Activated CD8-positive, alpha-beta T cell treated with anti-CD3 and anti-CD28 coated beads for 36 hours (primary cell): ENCODE measurements around the gene YIPF2. TPM values are rescaled to one million over a fixed set of nuclear protein-coding genes. Genes with fewer than 3 reads are reported as not detected.

ENCODE experiments used
- ATAC-seq: fragments of 200-7000 bp; cut with Tn5 transposase; one replicate; pipeline ENCODE4 v1.10.0; 2021; ENCODE audit warnings: mild to moderate bottlenecking, moderate library complexity
- CTCF ChIA-PET: fragments of 350-600 bp; sonication (Branson Sonifier 250); formaldehyde crosslinking; loops from one replicate; lab custom pipeline; 2021; ENCODE audit warnings: antibody characterized with exemption; lab: Charles Lee
- POLR2A ChIA-PET: fragments of 350-600 bp; sonication (Branson Sonifier 250); formaldehyde crosslinking; loops from one replicate; lab custom pipeline; 2021; ENCODE audit warnings: antibody characterized with exemption; lab: Charles Lee
- DNase-seq: peaks from one replicate; pipeline ENCODE4 v3.0.0-alpha.2; 2020
- H3K27ac Mint-ChIP-seq: one replicate; pipeline ENCODE4 v1.8.0; 2021; ENCODE audit warnings: mild to moderate bottlenecking, mixed read lengths
- H3K27me3 Mint-ChIP-seq: one replicate; pipeline ENCODE4 v1.8.0; 2021; ENCODE audit warnings: mixed read lengths
- H3K36me3 Mint-ChIP-seq: one replicate; pipeline ENCODE4 v1.8.0; 2021; ENCODE audit warnings: low read depth, mixed read lengths
- H3K4me1 Mint-ChIP-seq: one replicate; pipeline ENCODE4 v1.8.0; 2021; ENCODE audit warnings: low read depth, mixed read lengths
- H3K4me3 Mint-ChIP-seq: one replicate; pipeline ENCODE4 v1.8.0; 2021; ENCODE audit warnings: mild to moderate bottlenecking, moderate library complexity, mixed read lengths
- H3K9me3 Mint-ChIP-seq: one replicate; pipeline ENCODE4 v1.8.0; 2021; ENCODE audit warnings: mixed read lengths
- intact Hi-C: fragments of 100-400 bp; cut with micrococcal nuclease; formaldehyde crosslinking; loops from one replicate; pipeline ENCODE4 v1.10.0; 2022
- total RNA-seq, 2 experiments: library from RNA; stranded (reverse); gene quantifications; one replicate each; pipeline ENCODE4 v1.2.3, GENCODE V29; 2021
- TF ChIP-seq, protein P1 (sequence below): fragments of 200-600 bp; IDR thresholded peaks from one replicate; pipeline ENCODE4 v1.8.0; 2022; ENCODE audit warnings: antibody characterized with exemption, mild to moderate bottlenecking

Gene YIPF2
- 10 to 100 TPM; 21.7 to 24.4 TPM for total RNA-seq

DNA sequence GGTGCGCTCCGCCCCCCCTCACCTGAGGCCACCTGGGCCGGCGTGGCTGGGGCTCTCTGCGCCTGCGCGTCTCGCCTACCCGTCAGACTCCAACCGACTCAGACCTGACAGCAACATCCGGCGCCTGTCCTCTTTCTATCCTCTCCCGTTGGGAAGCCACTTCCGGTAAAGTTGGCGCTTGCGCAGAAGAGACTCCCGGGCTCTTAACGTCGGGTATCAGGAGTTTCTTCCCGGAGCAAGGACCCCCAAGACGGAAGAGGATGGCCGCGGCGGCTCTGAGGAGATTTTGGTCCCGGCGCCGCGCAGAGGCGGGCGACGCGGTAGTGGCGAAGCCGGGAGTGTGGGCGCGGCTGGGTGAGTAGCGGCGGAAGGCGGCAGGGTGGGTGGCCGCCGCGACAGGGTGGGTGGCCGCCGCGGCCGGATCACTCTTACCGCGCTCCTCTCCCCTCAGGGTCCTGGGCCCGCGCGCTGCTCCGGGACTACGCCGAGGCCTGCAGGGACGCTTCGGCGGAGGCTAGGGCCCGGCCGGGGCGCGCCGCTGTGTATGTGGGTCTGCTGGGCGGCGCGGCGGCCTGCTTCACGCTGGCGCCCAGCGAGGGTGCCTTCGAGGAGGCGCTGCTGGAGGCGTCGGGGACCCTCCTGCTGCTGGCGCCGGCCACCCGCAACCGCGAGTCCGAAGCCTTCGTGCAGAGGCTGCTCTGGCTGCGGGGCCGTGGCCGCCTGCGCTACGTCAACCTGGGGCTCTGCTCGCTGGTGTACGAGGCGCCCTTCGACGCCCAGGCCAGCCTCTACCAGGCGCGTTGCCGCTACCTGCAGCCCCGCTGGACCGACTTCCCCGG is at the start of gene YIPF2, which contains the start of gene TIMM29:
TSS of gene YIPF2 (minus strand) at position 77 of the 839 bp plus-strand sequence. CDS start 229 bp downstream, outside the sequence.
TSS of gene TIMM29 (plus strand) at position 249 of the 839 bp plus-strand sequence. CDS start at position 261, 12 bp downstream.
- peak within 1 kb of the TSS; percentile 93 for H3K4me3 Mint-ChIP-seq
- intact Hi-C loops: no loop called here
- peak; percentile 97 for DNase-seq
- peak within 1 kb of the TSS; percentile 86 for H3K27ac Mint-ChIP-seq
- peak; percentile 93 for ATAC-seq
- ChIA-PET POLR2A (interaction anchor here (0.6 kb wide), 1 partner anchor 196 kb away, joined by 3 read pairs; no protein-coding TSS in a partner anchor), CTCF (interaction anchor here (1.7 to 4.4 kb wide), 2 partner anchors 12 to 13 kb away, joined by 8 to 32 read pairs; no protein-coding TSS in a partner anchor)
- H3K4me1 Mint-ChIP-seq: peaks cover 24% of the 10 kb centered on the region
- TF ChIP-seq, protein P1, sequence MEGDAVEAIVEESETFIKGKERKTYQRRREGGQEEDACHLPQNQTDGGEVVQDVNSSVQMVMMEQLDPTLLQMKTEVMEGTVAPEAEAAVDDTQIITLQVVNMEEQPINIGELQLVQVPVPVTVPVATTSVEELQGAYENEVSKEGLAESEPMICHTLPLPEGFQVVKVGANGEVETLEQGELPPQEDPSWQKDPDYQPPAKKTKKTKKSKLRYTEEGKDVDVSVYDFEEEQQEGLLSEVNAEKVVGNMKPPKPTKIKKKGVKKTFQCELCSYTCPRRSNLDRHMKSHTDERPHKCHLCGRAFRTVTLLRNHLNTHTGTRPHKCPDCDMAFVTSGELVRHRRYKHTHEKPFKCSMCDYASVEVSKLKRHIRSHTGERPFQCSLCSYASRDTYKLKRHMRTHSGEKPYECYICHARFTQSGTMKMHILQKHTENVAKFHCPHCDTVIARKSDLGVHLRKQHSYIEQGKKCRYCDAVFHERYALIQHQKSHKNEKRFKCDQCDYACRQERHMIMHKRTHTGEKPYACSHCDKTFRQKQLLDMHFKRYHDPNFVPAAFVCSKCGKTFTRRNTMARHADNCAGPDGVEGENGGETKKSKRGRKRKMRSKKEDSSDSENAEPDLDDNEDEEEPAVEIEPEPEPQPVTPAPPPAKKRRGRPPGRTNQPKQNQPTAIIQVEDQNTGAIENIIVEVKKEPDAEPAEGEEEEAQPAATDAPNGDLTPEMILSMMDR: no peak
- peaks cover 5% of the 10 kb centered on the region for H3K36me3 Mint-ChIP-seq
- H3K9me3 Mint-ChIP-seq: no peaks in the 10 kb centered on the region
- no peaks in the 10 kb centered on the region for H3K27me3 Mint-ChIP-seq

- ChIA-PET CTCF (interaction anchor here (1.0 kb wide), 1 partner anchor 41 kb away, joined by 3 read pairs; no protein-coding TSS in a partner anchor), POLR2A (interaction anchor here (1.3 to 1.8 kb wide), 2 partner anchors 41 to 112 kb away, joined by 4 to 5 read pairs; partner anchors contain the start of gene LDLR)
- DNase-seq: peak; percentile 13
- intact Hi-C loops: no loop called here
- ATAC-seq: no peak
- Mint-ChIP-seq H3K4me1 (peaks cover 39% of the 10 kb centered on the region), H3K36me3 (peaks cover 5% of the 10 kb centered on the region), H3K9me3 (no peaks in the 10 kb centered on the region), H3K27me3 (no peaks in the 10 kb centered on the region), H3K27ac (no peak overlapping the region), H3K4me3 (no peak overlapping the region)
- TF ChIP-seq, protein P1: no peak
These were observed 49.3 kb upstream of the YIPF2 start for GRCh38 chr19:10977742-10978092.

DNA sequence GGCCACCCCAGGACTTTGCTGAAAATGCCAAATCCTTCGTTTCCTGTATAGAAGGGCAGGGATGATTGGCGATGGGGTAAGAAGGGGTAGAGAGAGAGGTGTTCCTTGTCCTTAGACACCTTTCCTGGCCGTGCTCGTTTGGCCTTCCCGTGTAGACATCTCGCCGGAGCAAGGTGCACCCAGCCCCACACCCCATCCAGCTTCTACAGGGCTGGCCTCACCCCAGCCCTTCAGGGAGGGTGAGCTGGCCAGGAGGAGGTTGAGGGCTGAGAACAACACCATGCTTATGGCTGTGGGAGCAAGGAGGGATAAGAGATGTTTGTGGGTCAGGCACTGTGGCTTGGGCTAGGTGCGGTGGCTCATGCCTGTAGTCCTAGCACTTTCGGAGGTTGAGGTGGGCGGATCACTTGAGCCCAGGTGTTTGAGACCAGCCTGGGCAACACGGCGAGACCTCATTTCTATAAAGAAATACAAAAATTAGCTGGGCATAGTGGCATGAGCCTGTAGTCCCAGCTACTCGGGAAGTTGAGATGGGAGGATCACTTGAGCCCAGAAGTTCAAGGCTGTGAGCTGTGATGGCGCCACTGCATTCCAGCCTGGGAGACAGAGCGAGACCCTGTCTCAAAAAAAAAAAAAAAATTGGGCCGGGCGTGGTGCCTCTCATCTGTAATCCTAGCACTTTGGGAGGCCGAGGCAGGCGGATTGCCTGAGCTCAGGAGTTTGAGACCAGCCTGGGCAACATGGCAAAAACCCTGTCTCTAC is 47.9 kb upstream of the YIPF2 start:
- DNase-seq (no peak), ATAC-seq (no peak)
- H3K9me3 Mint-ChIP-seq: no peaks in the 10 kb centered on the region
- ChIA-PET CTCF (interaction anchor here (3.3 kb wide), 1 partner anchor 34 kb away, joined by 14 read pairs; no protein-coding TSS in a partner anchor), POLR2A (interaction anchor here (1.8 to 3.1 kb wide), 2 partner anchors 16 to 40 kb away, joined by 5 to 12 read pairs; partner anchors contain the start of gene SMARCA4)
- TF ChIP-seq, protein P1: no peak
- H3K36me3 Mint-ChIP-seq: peaks cover 5% of the 10 kb centered on the region
- H3K4me3 Mint-ChIP-seq: no peak overlapping the region
- H3K4me1 Mint-ChIP-seq: peaks cover 42% of the 10 kb centered on the region
- H3K27me3 Mint-ChIP-seq: no peaks in the 10 kb centered on the region
- H3K27ac Mint-ChIP-seq: no peak overlapping the region
- intact Hi-C loops: no loop called here

DNA sequence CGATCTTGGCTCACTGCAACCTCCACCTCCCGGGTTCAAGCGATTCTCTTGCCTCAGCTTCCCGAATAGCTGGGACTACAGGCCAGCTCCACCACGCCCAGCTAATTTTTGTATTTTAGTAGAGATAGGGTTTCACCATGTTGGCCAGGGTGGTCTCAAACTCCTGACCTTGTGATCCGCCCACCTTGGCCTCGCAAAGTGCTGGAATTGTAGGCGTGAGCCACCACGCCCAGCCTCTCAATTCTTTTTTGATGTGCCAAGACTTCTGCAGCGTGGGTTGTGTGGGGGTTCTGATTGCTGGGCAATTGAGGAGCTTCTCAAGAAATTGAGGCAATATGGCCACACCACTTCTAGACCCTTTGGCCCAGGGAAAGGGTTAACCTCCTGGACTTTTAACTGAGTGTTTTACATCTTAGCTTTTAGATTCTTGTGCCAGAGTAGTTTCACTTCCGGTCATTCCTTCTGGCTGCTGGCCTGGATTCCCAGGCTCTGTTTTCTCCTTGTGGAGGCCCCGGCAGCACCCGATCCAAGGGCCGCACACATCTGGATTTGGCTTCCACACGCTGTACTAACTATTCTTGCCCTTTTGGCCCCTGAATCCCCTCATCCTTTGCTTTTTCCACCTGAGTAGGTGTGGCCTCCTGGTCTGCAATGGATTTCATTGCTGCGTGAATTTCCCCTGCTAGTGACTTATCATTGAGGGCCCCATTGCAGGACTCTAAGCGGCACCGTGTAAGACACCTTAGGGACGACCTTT is 47.1 kb upstream of the YIPF2 start:
- TF ChIP-seq, protein P1: no peak
- peaks cover 5% of the 10 kb centered on the region for H3K36me3 Mint-ChIP-seq
- intact Hi-C loops: no loop called here
- H3K4me1 Mint-ChIP-seq: peaks cover 44% of the 10 kb centered on the region
- no peak overlapping the region for H3K4me3 Mint-ChIP-seq
- no peaks in the 10 kb centered on the region for H3K9me3 Mint-ChIP-seq
- no peaks in the 10 kb centered on the region for H3K27me3 Mint-ChIP-seq
- ChIA-PET POLR2A (interaction anchor here (3.1 kb wide), 1 partner anchor 15 kb away, joined by 12 read pairs; the partner anchor contains the start of gene SMARCA4), CTCF (interaction anchor here (3.3 kb wide), 1 partner anchor 33 kb away, joined by 14 read pairs; no protein-coding TSS in a partner anchor)
- ATAC-seq (no peak), DNase-seq (no peak)
- H3K27ac Mint-ChIP-seq: no peak overlapping the region
